ENCODE data around the gene KCNK10.

DNA sequence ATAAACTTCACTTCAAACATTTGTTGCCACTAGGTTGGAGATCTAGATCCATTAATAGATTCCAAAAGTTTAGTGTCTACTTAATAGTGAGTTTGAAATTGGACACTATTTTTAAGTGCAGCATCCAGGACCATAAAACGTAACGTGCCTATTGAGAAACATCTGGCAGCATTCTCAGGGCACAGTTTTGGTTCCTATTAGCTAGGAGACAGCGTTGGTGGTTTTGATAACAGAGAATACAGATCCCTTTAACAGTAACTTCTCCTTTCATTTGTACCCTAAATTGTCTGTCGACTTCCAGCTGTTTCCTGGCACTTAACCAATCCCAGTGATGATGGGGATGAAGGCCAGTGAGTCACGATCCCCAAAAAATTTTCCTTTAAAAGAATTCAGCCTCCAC is 25.8 kb downstream of the KCNK10 start:
- TF ChIP-seq, protein P1, sequence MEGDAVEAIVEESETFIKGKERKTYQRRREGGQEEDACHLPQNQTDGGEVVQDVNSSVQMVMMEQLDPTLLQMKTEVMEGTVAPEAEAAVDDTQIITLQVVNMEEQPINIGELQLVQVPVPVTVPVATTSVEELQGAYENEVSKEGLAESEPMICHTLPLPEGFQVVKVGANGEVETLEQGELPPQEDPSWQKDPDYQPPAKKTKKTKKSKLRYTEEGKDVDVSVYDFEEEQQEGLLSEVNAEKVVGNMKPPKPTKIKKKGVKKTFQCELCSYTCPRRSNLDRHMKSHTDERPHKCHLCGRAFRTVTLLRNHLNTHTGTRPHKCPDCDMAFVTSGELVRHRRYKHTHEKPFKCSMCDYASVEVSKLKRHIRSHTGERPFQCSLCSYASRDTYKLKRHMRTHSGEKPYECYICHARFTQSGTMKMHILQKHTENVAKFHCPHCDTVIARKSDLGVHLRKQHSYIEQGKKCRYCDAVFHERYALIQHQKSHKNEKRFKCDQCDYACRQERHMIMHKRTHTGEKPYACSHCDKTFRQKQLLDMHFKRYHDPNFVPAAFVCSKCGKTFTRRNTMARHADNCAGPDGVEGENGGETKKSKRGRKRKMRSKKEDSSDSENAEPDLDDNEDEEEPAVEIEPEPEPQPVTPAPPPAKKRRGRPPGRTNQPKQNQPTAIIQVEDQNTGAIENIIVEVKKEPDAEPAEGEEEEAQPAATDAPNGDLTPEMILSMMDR (IDR thresholded peaks at IDR 0.05; ENCODE audit: borderline replicate concordance, extremely low read depth, low read length, poor library complexity, severe bottlenecking): no peak
- TF ChIP-seq EZH2 (IDR thresholded peaks at IDR 0.05; ENCODE audit: borderline replicate concordance, low read depth, low read length, severe bottlenecking): no peak

Data from DND-41 (cell line).